ENCODE data around the gene STAG1. TPM values are rescaled to one million over a fixed set of nuclear protein-coding genes. Genes with fewer than 3 reads are reported as not detected.

The STAG1 gene
- total RNA-seq, 1 donor from 2014 or later = 24.1 TPM

- DNase-seq (ENCODE audit: low read depth) = peak; percentile 64
Measured at GRCh38 chr3:136547293-136547692, 204.9 kb downstream of the STAG1 start.

GRCh38 chr3:136546720-136547119 lies 205.5 kb downstream of the STAG1 start:
- peaks cover 6% of the 10 kb centered on the region for H3K36me3 Mint-ChIP-seq (ENCODE audit: low read depth, unreplicated experiment)
- Histone ChIP-seq H3K27me3 (ENCODE audit: insufficient read depth, low read length) (no peaks in the 10 kb centered on the region), H2AFZ (ENCODE audit: low read depth, low read length) (no peak overlapping the region), H3K79me2 (ENCODE audit: insufficient read depth, low read length) (peaks cover 3% of the 10 kb centered on the region), H4K20me1 (ENCODE audit: insufficient read depth, low read length) (peaks cover 4% of the 10 kb centered on the region), H3K4me3 (ENCODE audit: insufficient read depth, low read depth, low read length) (no peak overlapping the region), H3K9ac (ENCODE audit: low read length) (no peak overlapping the region), H3K36me3 (ENCODE audit: insufficient read depth, low read length) (no peaks in the 10 kb centered on the region), H3K4me1 (ENCODE audit: insufficient read depth, low read length) (peaks cover 4% of the 10 kb centered on the region), H3K9me3 (ENCODE audit: insufficient read depth, low read depth, low read length) (no peaks in the 10 kb centered on the region), H3K27ac (ENCODE audit: low read depth, low read length) (no peak overlapping the region), H3K4me2 (ENCODE audit: low read length) (no peak overlapping the region)
- FAIRE-seq (no peak), DNase-seq (ENCODE audit: low read depth) (peak; percentile 16)
- H3K4me1 Mint-ChIP-seq (ENCODE audit: low read depth, unreplicated experiment) = peaks cover 8% of the 10 kb centered on the region
- no peak for TF ChIP-seq EZH2 (IDR thresholded peaks at IDR 0.05; ENCODE audit: insufficient read depth, low read length)
- TF ChIP-seq CTCF (IDR thresholded peaks at IDR 0.05; ENCODE audit: insufficient read depth, low read depth, low read length) = peak; percentile 21
- no peak overlapping the region for H3K27ac Mint-ChIP-seq (ENCODE audit: unreplicated experiment)
- no peaks in the 10 kb centered on the region for H3K9me3 Mint-ChIP-seq (ENCODE audit: unreplicated experiment)
- H3K4me3 Mint-ChIP-seq (ENCODE audit: unreplicated experiment) = no peak overlapping the region
- no peaks in the 10 kb centered on the region for H3K27me3 Mint-ChIP-seq (ENCODE audit: low read depth, unreplicated experiment)

More at GRCh38 chr3:136547293-136547692, 204.9 kb downstream of the STAG1 start:
- Histone ChIP-seq H3K4me3 (ENCODE audit: insufficient read depth, low read depth, low read length) (no peak overlapping the region), H3K4me2 (ENCODE audit: low read length) (peak overlapping the region; percentile 21), H3K27me3 (ENCODE audit: insufficient read depth, low read length) (no peaks in the 10 kb centered on the region), H3K9ac (ENCODE audit: low read length) (no peak overlapping the region), H3K79me2 (ENCODE audit: insufficient read depth, low read length) (peaks cover 3% of the 10 kb centered on the region), H2AFZ (ENCODE audit: low read depth, low read length) (no peak overlapping the region), H4K20me1 (ENCODE audit: insufficient read depth, low read length) (peaks cover 4% of the 10 kb centered on the region), H3K27ac (ENCODE audit: low read depth, low read length) (no peak overlapping the region), H3K36me3 (ENCODE audit: insufficient read depth, low read length) (no peaks in the 10 kb centered on the region), H3K9me3 (ENCODE audit: insufficient read depth, low read depth, low read length) (no peaks in the 10 kb centered on the region), H3K4me1 (ENCODE audit: insufficient read depth, low read length) (peaks cover 4% of the 10 kb centered on the region)
- peak overlapping the region; percentile 4 for H3K4me3 Mint-ChIP-seq (ENCODE audit: unreplicated experiment)
- FAIRE-seq = no peak
- no peak overlapping the region for H3K27ac Mint-ChIP-seq (ENCODE audit: unreplicated experiment)
- TF ChIP-seq CTCF (IDR thresholded peaks at IDR 0.05; ENCODE audit: insufficient read depth, low read depth, low read length) (no peak), EZH2 (IDR thresholded peaks at IDR 0.05; ENCODE audit: insufficient read depth, low read length) (no peak)
- no peaks in the 10 kb centered on the region for H3K27me3 Mint-ChIP-seq (ENCODE audit: low read depth, unreplicated experiment)
- H3K4me1 Mint-ChIP-seq (ENCODE audit: low read depth, unreplicated experiment) = peaks cover 8% of the 10 kb centered on the region
- H3K9me3 Mint-ChIP-seq (ENCODE audit: unreplicated experiment) = no peaks in the 10 kb centered on the region
- peaks cover 6% of the 10 kb centered on the region for H3K36me3 Mint-ChIP-seq (ENCODE audit: low read depth, unreplicated experiment)

DNA sequence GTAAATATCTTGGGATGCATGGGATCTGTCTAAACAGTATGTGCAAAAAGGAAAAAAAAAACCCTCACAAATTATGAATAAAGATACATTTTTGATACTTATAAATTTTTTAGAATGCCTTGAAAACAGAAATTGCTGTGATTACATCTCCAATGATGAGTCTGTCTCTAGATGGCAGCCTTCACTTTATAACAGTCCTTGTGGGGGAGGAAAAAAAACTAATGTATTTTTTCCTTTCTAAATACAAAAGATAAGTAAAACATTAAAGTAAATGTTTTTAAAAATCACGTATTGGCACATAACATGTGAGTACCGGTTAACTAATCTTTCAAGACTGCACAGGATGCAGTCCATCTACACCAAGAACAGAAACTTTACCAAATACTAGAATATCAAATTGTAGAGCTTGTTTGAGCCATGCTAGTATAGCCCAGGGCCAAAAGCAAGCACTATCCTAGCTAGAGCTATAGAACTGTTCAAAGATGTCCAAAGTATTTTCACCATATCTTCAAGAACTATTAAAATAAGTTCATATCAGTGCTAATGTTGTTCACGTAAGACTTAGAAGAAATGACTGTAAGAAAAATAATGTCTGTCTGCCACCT lies 206.4 kb downstream of the STAG1 start:
- Histone ChIP-seq H3K9me3 (ENCODE audit: insufficient read depth, low read depth, low read length) (no peaks in the 10 kb centered on the region), H3K79me2 (ENCODE audit: insufficient read depth, low read length) (peaks cover 3% of the 10 kb centered on the region), H2AFZ (ENCODE audit: low read depth, low read length) (no peak overlapping the region), H3K4me1 (ENCODE audit: insufficient read depth, low read length) (peaks cover 4% of the 10 kb centered on the region), H3K9ac (ENCODE audit: low read length) (no peak overlapping the region), H3K4me3 (ENCODE audit: insufficient read depth, low read depth, low read length) (no peak overlapping the region), H3K4me2 (ENCODE audit: low read length) (no peak overlapping the region), H3K36me3 (ENCODE audit: insufficient read depth, low read length) (no peaks in the 10 kb centered on the region), H3K27ac (ENCODE audit: low read depth, low read length) (no peak overlapping the region), H3K27me3 (ENCODE audit: insufficient read depth, low read length) (no peaks in the 10 kb centered on the region), H4K20me1 (ENCODE audit: insufficient read depth, low read length) (peaks cover 4% of the 10 kb centered on the region)
- no peak for DNase-seq (ENCODE audit: low read depth)
- no peak for FAIRE-seq
- H3K4me1 Mint-ChIP-seq (ENCODE audit: low read depth, unreplicated experiment) = peaks cover 8% of the 10 kb centered on the region
- peaks cover 6% of the 10 kb centered on the region for H3K36me3 Mint-ChIP-seq (ENCODE audit: low read depth, unreplicated experiment)
- no peaks in the 10 kb centered on the region for H3K27me3 Mint-ChIP-seq (ENCODE audit: low read depth, unreplicated experiment)
- H3K27ac Mint-ChIP-seq (ENCODE audit: unreplicated experiment) = no peak overlapping the region
- H3K4me3 Mint-ChIP-seq (ENCODE audit: unreplicated experiment) = no peak overlapping the region
- no peaks in the 10 kb centered on the region for H3K9me3 Mint-ChIP-seq (ENCODE audit: unreplicated experiment)
- no peak for TF ChIP-seq CTCF (IDR thresholded peaks at IDR 0.05; ENCODE audit: insufficient read depth, low read depth, low read length)

All from astrocyte (in vitro differentiated cells and primary cell).